Progenitor cell of endocrine pancreas (in vitro differentiated cells): ENCODE measurements around the gene CSTF3. TPM values are rescaled to one million over a fixed set of nuclear protein-coding genes. Genes with fewer than 3 reads are reported as not detected.

Source experiments
- DNase-seq: peaks from one replicate; pipeline ENCODE4 v3.0.0; 2021; ENCODE audit warnings: low spot score; ENCODE audit not compliant: unreplicated experiment
- H3K27ac Mint-ChIP-seq: 2 replicates; pipeline ENCODE4 v1.8.0; 2021; ENCODE audit warnings: mild to moderate bottlenecking, moderate library complexity, mixed read lengths
- H3K27me3 Mint-ChIP-seq: 2 replicates; pipeline ENCODE4 v1.8.0; 2021; ENCODE audit warnings: mixed read lengths
- H3K36me3 Mint-ChIP-seq: 2 replicates; pipeline ENCODE4 v1.8.0; 2022; ENCODE audit warnings: mixed read lengths; ENCODE audit not compliant: insufficient read depth
- H3K4me1 Mint-ChIP-seq: 2 replicates; pipeline ENCODE4 v1.8.0; 2021; ENCODE audit warnings: low read depth, mixed read lengths
- H3K4me3 Mint-ChIP-seq: 2 replicates; pipeline ENCODE4 v1.8.0; 2021; ENCODE audit warnings: low read depth, mild to moderate bottlenecking, moderate library complexity, mixed read lengths
- H3K9me3 Mint-ChIP-seq: 2 replicates; pipeline ENCODE4 v1.8.0; 2021; ENCODE audit warnings: low read depth, mixed read lengths
- total RNA-seq: library from RNA; stranded (reverse); gene quantifications from 2 replicates; pipeline ENCODE4 v1.2.1, GENCODE V29; 2021
- TF ChIP-seq, protein P1 (sequence below): fragments of 200-600 bp; sonication (generic); IDR thresholded peaks from one replicate; pipeline ENCODE4 v1.5.0; 2021; ENCODE audit warnings: antibody characterized with exemption, mild to moderate bottlenecking; ENCODE audit not compliant: unreplicated experiment

CSTF3 gene
- total RNA-seq, 1 donor from 2014 or later, result 43.5 TPM

DNA sequence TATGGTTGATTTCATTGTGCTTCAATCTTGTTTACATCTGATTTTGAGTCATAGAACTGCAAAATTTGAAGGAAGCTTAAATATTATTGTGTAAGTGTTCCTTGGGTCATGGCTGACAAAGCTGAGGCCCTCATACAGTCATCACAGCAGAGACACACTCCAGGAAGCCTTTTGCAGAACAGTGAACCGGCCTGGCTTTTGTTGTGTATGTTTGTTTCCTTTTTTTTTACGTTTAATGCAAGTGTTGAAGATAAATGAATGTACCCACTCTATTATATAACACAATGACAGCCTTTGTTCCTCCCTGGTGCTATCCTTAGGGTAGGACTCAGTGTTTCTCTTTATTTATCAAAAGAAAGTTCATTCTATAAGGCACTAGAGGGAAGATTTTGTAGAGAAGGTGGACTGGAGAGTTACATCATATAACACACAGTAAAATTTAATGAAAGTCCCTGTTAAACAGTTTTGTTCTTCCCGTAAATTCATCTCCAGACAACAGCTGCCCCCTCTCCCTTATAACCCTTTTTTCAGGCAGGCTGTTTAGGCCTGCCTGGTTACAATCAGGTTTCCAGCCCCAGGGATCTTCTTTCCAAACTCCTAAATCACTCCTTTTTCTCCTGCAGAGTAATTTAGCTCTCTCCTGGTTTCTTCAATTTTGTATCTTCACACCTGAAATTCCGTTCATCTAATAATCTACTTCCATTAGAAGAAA is 34.3 kb upstream of the CSTF3 start:
- Mint-ChIP-seq H3K4me1 (peaks cover 9% of the 10 kb centered on the region), H3K27ac (peak overlapping the region; percentile 83), H3K4me3 (no peak overlapping the region), H3K36me3 (no peaks in the 10 kb centered on the region), H3K9me3 (peaks cover 3% of the 10 kb centered on the region), H3K27me3 (no peaks in the 10 kb centered on the region)
- DNase-seq, result no peak
- TF ChIP-seq, protein P1, sequence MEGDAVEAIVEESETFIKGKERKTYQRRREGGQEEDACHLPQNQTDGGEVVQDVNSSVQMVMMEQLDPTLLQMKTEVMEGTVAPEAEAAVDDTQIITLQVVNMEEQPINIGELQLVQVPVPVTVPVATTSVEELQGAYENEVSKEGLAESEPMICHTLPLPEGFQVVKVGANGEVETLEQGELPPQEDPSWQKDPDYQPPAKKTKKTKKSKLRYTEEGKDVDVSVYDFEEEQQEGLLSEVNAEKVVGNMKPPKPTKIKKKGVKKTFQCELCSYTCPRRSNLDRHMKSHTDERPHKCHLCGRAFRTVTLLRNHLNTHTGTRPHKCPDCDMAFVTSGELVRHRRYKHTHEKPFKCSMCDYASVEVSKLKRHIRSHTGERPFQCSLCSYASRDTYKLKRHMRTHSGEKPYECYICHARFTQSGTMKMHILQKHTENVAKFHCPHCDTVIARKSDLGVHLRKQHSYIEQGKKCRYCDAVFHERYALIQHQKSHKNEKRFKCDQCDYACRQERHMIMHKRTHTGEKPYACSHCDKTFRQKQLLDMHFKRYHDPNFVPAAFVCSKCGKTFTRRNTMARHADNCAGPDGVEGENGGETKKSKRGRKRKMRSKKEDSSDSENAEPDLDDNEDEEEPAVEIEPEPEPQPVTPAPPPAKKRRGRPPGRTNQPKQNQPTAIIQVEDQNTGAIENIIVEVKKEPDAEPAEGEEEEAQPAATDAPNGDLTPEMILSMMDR, result no peak

DNA sequence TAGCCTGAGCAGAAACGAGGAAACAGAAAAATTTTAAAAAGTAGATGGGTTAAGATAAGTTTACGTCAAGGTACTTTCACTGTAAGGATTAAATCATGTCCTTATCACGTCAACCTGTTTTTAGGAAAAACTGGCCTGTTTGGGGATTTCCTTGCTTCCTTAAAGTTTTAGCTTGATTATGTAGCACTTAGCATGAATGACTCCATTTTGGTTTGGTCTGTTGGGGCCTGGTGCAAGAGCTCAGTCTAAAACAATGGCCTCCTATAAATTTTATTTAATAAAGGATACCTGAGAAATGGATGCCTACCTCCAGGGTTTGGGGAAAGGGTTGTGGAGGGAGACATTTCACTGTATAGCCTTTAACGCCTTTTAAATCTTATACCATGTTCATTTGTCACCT is 33.2 kb upstream of the CSTF3 start:
- Mint-ChIP-seq H3K4me3 (no peak overlapping the region), H3K4me1 (peaks cover 9% of the 10 kb centered on the region), H3K9me3 (peaks cover 3% of the 10 kb centered on the region), H3K27me3 (no peaks in the 10 kb centered on the region), H3K27ac (no peak overlapping the region), H3K36me3 (no peaks in the 10 kb centered on the region)
- TF ChIP-seq, protein P1, result no peak
- no peak for DNase-seq

DNA sequence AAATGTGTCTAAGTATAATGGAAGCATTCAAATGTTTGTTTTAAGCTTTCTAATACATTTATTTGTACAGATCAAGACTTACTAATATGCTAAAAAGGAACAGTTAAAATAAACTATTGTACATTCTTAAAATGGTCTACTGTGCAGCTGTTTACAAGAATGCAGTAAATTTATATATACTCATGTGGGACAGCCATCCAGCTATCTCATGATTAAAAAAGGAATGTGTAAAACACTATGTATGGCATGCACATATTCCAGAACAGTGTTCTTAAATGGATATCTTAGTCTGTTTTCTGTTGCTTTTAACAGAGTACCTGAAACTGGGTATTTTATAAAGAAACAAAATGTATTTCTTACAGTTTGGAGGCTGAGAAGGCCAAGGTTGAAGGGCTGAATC is 30.2 kb upstream of the CSTF3 start:
- no peak for DNase-seq
- Mint-ChIP-seq H3K9me3 (no peaks in the 10 kb centered on the region), H3K4me3 (no peak overlapping the region), H3K27me3 (peaks cover 4% of the 10 kb centered on the region), H3K36me3 (no peaks in the 10 kb centered on the region), H3K4me1 (peaks cover 19% of the 10 kb centered on the region), H3K27ac (no peak overlapping the region)
- TF ChIP-seq, protein P1, result no peak

DNA sequence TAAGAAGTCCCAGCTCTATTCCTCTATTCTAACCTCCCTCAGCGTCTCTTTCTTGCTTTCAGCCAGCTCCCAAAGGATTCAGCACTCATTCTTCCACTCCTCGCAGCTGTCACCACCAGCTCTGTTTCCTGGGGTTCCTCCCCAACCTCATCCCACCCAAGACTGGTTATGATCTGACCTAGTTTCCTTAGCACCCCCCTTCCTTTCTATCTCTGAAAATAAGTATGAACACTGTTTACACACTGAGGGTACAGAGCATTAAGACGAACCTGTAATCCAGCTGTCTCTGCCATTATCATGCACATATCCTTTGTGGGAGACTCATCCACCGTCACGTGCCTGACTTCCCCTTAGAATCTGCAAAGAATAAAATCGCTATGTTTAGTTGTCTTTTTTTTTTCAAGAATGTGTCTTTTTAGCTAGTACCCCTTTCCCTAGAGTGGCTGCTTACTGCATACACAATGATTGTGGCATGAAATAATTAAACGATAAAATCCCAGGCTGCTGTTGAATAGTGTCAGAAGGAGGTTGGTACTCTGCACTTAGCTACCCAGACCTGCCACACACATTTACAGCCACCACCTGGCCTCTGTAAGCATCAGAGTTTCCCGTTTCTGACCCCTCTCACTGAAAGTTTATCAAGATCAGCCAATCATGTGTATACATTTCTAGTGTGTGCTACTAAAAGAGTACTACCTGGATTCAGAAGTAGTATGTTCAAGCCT is 26.9 kb upstream of the CSTF3 start:
- Mint-ChIP-seq H3K4me1 (peaks cover 18% of the 10 kb centered on the region), H3K27ac (no peak overlapping the region), H3K27me3 (peaks cover 7% of the 10 kb centered on the region), H3K4me3 (no peak overlapping the region), H3K36me3 (no peaks in the 10 kb centered on the region), H3K9me3 (no peaks in the 10 kb centered on the region)
- TF ChIP-seq, protein P1, result no peak
- no peak for DNase-seq

DNA sequence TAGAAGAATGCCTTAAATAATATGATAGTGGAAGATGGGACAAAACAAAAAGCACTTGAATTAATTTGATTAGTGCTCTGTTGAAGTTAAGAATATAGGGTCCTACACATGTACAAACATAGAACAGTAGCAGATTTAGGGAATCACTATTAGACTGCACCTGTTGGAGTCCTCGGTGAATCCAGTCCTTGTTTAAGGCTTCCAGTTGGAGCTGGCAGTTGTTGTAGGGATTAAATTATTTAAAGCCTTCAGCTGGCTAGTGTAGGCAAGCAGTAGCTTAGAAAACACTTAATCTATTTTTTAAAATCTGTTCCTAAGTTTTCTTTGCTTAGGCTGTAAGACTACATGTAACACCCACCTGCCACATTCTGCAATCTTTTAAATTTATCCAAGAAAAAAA is 24.5 kb upstream of the CSTF3 start:
- H3K27me3 Mint-ChIP-seq, result peaks cover 7% of the 10 kb centered on the region
- H3K27ac Mint-ChIP-seq, result no peak overlapping the region
- no peak for DNase-seq
- H3K4me1 Mint-ChIP-seq, result peaks cover 28% of the 10 kb centered on the region
- H3K36me3 Mint-ChIP-seq, result no peaks in the 10 kb centered on the region
- no peak overlapping the region for H3K4me3 Mint-ChIP-seq
- TF ChIP-seq, protein P1, result no peak
- no peaks in the 10 kb centered on the region for H3K9me3 Mint-ChIP-seq
